Forelimb muscle (tissue), 1 donor: ENCODE results near the gene UCK1. TPM values are rescaled to one million over a fixed set of nuclear protein-coding genes. Genes with fewer than 3 reads are reported as not detected.
"Not testable (repeated sequence)": the region's sequence is repeated elsewhere in the genome, so short reads cannot be mapped to it uniquely, and the experiment has no call there.

Experiments
- DNase-seq: peaks from one replicate; pipeline ENCODE4 v3.0.0-alpha.2; 2013; ENCODE audit warnings: low read depth
- polyA plus RNA-seq: library from polyadenylated mRNA; unstranded; fragments of 120-200 nt; gene quantifications from one replicate; pipeline ENCODE4 v1.2.1, GENCODE V29; 2013; ENCODE audit not compliant: insufficient read length

The UCK1 gene
- polyA plus RNA-seq, 1 donor = 24.8 TPM

DNA sequence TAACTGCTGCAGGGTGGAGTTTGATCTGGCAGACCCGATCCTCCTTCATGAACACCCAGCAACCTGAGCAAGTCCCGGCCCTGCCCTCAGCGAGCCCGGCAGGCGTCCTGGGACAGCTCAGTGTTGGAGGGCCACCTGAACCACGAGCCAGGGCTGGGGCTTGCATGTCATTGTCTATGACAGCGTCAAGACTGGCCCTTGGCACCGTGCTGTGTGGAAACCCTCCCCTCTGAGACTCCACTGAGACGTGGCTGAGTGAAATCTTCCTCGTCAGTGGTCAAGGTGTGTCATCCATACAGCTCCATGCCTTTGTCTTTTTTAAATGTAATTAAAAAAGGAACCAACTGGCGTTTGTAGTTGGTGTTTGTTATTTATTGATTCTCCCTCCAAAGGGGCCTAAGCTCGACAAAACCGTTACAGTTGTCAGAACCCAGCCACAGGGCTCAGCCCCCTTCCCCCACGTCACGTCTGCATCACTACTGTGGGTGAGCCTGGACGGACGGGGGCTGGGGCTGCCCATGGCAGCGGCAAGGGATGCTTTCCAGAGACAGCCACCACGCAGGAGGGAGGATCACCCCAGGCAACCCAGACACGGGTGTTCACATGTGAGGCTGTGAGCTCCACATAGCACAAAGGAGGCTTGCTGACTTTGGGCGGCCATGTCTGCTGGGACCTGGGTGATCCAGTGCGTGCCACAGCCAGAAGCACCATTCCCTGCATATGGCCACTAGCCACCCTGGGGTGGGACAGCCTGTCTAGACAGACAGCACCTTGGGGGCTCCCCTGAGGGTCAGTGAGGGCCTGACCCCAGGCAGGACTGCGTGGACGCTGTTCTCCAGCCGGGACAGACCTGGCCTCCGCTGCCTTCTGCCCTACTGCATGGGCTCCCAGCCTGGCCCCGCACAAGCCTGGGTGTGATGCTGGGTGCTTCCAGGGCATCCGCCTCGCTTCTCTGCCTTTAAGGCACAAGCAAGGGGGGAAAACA, 7.3 kb downstream of the UCK1 start:
- no peak for DNase-seq

GRCh38 chr9:131523086-131523388, 8.0 kb downstream of the UCK1 start:
- DNase-seq = no peak

DNA sequence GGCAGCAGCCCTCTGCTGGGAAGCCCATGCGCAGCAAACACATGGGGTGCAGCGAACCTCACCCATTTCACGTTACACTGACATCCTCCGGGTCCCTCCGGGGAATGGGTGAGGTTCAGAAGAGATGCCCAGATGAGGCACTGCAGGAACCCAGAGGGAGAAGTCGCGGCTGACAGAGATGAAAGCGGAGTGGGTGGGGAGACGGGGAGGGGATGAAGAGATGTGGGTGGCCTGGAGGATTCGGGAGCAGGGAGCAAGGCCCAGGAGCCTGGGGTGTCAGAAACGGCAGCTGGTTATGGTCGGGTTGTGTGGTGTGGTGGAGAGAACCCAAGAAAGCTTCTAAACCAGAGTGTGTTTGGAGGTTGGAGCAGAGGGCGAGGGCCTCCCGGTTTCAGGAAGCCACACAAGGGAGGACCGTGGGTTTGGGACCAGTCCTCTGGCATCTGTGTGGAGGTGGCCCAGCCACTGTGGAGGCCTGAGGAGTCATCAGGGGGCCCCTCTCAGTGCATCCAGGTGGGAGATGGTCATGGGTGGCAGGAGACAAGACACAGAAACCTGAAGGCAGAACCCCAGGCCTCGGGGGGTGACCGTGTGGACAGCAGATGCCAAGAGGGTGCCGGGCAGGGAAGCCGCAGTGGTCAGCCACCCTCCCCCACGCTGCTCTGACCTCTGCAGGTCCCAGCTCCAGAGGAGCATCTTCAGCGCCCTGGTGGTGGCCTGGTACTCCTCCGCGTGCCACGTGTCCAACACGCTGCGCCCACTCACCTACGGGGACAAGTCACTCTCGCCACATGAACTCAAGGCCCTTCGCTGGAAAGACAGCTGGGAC, 8.6 kb downstream of the UCK1 start:
- DNase-seq = no peak

DNA sequence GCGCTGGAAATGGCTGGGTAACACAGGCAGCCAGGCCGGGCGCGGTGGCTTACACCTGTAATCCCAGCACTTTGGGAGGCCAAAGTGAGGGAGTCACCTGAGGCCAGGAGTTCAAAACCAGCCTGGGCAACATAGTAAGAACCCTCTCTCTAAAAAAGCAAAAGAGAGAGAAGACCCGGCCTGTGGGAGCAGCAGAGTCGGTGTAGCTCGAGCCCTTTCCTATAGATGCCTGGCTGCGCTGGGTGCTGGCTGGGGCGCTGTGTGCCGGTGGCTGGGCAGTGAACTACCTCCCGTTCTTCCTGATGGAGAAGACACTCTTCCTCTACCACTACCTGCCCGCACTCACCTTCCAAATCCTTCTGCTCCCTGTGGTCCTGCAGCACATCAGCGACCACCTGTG, 9.2 kb downstream of the UCK1 start:
- no peak for DNase-seq

GRCh38 chr9:131521203-131521602, 9.9 kb downstream of the UCK1 start:
- no peak for DNase-seq

- no peak for DNase-seq
Observed at GRCh38 chr9:131520503-131520902, 10.6 kb downstream of the UCK1 start.

DNA sequence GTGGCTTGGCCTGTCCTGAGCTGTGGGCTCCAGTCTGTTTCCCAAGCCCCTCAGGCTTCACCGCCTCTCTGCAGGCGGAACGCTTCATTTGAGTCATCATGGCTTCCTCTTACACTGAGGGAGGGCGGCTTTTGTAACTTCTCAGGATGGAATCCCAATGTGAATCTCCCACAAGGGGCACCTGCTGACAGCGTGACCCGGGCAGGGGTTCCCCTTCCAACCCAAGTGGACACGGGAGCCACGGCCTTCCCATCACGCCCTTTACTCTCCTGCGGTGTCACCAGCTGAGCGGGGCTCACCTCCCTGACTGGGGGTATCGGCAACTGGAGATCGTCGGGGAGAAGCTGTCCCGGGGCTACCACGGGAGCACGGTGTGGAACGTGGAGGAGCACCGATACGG, 12.5 kb downstream of the UCK1 start:
- no peak for DNase-seq

GRCh38 chr9:131517761-131518190, 13.3 kb downstream of the UCK1 start:
- DNase-seq = no peak

- no peak for DNase-seq
Observed at GRCh38 chr9:131516930-131517329, 14.1 kb downstream of the UCK1 start.

GRCh38 chr9:131516100-131516499, 15.0 kb downstream of the UCK1 start:
- no peak for DNase-seq

GRCh38 chr9:131515559-131516031, 15.5 kb downstream of the UCK1 start:
- DNase-seq = not testable (repeated sequence)

DNA sequence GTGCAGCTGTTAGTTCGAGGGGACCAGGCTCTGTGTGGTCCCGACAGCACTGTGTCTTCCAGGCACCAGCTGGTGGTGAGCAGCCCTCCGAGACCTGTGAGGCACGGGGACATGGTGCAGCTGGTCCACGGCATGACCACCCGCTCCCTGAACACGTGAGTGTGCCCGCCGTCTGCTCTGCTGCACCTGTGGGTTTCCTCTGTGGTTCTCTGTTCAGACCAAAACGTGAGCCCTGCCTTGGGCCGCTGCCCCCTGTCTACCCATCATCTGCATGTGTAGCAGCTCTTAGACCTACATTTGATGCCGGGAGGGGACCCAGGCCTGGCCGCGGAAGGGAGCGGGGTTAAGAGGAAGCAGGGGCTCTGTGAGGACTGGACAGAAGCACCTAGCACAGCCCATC, 17.9 kb downstream of the UCK1 start:
- DNase-seq = no peak

GRCh38 chr9:131511880-131512279, 19.2 kb downstream of the UCK1 start:
- no peak for DNase-seq

GRCh38 chr9:131511416-131511815, 19.6 kb downstream of the UCK1 start:
- DNase-seq = no peak

DNA sequence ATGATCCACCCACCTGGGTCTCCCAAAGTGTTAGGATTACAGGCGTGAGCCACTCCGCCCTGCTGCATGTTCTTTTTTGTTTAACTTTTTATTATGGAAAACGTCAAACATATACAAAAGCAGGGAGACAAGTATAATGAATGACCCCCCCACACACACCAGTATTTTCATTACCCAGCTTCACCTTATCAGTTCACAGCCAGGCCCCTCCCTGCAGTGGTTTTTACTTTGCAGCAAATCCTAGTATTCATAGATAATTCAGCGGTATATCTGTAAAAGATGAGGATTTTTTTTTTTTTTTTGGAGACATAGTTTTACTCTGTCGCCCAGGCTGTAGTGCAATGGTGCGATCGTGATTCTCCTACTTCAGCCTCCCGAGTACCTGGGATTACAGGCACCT, 26.1 kb downstream of the UCK1 start:
- no peak for DNase-seq

- DNase-seq = no peak
Observed at GRCh38 chr9:131503626-131504465, 27.2 kb downstream of the UCK1 start.

DNA sequence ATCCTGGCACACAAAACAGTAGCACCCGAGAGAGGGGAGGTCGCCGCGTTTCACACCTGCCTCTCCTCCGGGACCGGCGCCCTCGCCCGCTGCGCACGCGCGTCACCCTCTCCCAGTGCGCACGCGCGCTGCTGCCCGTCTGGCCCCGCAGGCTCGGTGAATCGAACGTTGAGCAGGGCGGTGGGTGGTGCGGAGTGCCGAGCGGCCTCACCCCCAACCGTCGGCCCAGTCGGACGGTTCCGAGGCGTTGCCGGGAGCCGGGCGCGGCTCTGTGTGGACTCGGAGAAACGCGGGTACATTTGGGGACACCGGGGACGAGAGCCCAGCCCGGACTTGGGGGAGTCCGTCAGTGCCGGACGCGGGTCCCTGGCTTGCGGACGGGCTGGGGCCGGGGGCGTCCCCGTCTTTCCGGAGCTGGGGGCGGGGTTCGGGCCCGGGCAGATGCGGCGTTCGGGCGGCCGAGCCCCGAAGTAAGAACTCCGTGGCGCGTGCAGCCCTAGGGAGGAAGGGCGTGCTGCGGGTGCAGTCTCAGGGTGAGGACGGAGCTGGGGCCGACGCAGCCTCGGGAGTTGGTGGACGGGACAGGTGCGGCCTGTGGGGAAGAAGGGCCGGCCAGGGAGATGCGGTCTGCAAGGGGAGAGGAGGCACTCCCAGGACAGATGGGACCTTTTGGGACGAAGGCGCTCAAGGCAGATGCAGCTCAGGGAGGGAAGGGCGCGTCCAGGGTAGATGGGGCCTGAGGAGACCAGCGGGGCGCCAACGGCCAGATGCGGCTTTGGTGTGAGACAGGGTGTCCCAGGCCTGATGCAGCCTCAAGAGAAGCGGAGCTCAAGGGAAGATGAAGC, 28.1 kb downstream of the UCK1 start, which contains the start of gene POMT1:
Gene POMT1 (plus strand): TSS at position 138 of the 845 bp plus-strand sequence. CDS start 1,301 bp downstream, outside the sequence.
- peak; percentile 45 for DNase-seq

DNA sequence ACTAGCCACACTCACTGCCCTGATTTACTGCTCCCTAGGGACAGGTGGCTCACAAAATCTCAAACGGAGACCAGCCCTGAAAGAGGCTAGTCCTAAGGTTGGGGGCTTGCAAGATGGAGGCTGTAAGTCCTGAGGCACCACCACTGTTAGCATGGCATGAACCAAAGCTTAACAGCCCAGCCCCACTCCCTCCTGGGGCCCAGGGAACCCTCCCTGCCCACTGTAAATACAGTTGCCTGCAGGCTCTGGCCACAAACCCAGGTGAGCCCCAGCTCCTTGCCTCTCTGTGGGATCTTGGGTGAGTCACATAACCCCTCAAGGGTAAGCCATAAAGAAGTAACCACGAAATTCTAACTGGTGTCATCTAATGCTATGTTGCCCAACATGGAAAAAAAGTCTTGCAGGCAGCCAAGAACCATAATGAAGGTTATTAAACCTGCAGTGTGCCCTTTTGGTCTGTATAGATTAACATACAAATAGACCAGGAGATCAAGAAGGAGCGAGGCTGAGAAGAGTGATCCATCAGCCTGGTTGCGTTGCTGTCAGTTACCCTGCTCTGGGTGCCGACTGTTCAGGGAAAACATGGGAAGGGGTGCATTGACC, 30.0 kb downstream of the UCK1 start:
- no peak for DNase-seq

DNA sequence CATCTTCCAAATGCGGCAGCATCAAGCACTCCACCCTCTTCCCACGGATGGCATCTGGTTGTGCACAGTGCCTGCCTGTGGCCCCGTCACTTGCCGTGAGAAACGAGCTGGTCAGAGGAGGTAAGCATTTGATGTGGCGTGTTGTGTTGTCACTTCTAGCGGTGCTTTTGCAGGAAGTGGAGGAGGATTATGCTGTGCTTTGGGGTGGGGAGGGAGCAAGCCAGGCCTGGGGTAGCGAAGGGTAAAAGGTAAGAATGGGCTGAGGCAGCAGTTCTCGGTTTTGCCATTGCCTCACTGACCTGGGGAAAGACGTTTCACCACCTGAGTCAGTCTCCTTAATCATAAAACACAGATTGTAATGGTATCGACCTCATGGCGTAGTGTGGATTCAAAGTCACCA, 30.7 kb downstream of the UCK1 start:
- DNase-seq = no peak

- no peak for DNase-seq
Observed at GRCh38 chr9:131499254-131499767, 31.8 kb downstream of the UCK1 start.
